WTC11 (cell line): ENCODE data around the gene TTC28. TPM values are rescaled to one million over a fixed set of nuclear protein-coding genes. Genes with fewer than 3 reads are reported as not detected.

Experiments
- ATAC-seq: fragments of 200-7000 bp; cut with Tn5 transposase; 2 replicates; pipeline ENCODE4 v1.10.0; 2021; ENCODE audit warnings: mild to moderate bottlenecking, moderate library complexity
- CTCF ChIA-PET: fragments of 300-600 bp; sonication (Branson Sonifier 250); formaldehyde crosslinking; loops from one replicate; lab custom pipeline; 2021; ENCODE audit warnings: antibody characterized with exemption; lab: Charles Lee
- POLR2A ChIA-PET: fragments of 350-600 bp; sonication (Branson Sonifier 250); formaldehyde crosslinking; loops from one replicate; lab custom pipeline; 2021; ENCODE audit warnings: antibody characterized with exemption; lab: Charles Lee
- DNase-seq: peaks from one replicate; pipeline ENCODE4 v3.0.0; 2021; ENCODE audit warnings: low spot score
- H3K27ac Mint-ChIP-seq: 2 replicates; pipeline ENCODE4 v1.8.0; 2021; ENCODE audit warnings: mixed read lengths
- H3K27me3 Mint-ChIP-seq: 2 replicates; pipeline ENCODE4 v1.8.0; 2021; ENCODE audit warnings: low read depth, mild to moderate bottlenecking, moderate library complexity, mixed read lengths
- H3K36me3 Mint-ChIP-seq: 2 replicates; pipeline ENCODE4 v1.8.0; 2021; ENCODE audit warnings: mixed read lengths
- H3K4me1 Mint-ChIP-seq: 2 replicates; pipeline ENCODE4 v1.8.0; 2022; ENCODE audit warnings: mixed read lengths
- H3K4me3 Mint-ChIP-seq: 2 replicates; pipeline ENCODE4 v1.8.0; 2021; ENCODE audit warnings: mild to moderate bottlenecking, moderate library complexity, mixed read lengths
- H3K9me3 Mint-ChIP-seq: 2 replicates; pipeline ENCODE4 v1.8.0; 2021; ENCODE audit warnings: mixed read lengths
- AFF4 ChIP-seq: sonication (generic); formaldehyde crosslinking; IDR thresholded peaks from 2 replicates; pipeline ENCODE4 v1.8.1; 2023; ENCODE audit warnings: mild to moderate bottlenecking, missing genetic modification reagents, borderline replicate concordance
- ATF2 ChIP-seq: sonication (generic); formaldehyde crosslinking; IDR thresholded peaks from 2 replicates; pipeline ENCODE4 v1.8.1; 2022; ENCODE audit warnings: low read depth, missing genetic modification reagents, borderline replicate concordance
- ATF3 ChIP-seq: sonication (generic); formaldehyde crosslinking; conservative IDR thresholded peaks from 2 replicates; pipeline ENCODE4 v1.8.1; 2022; ENCODE audit warnings: mild to moderate bottlenecking, missing genetic modification reagents
- CREB1 ChIP-seq: sonication (generic); formaldehyde crosslinking; IDR thresholded peaks from 2 replicates; pipeline ENCODE4 v1.8.0; 2023; ENCODE audit warnings: mild to moderate bottlenecking, missing genetic modification reagents
- CREM ChIP-seq: sonication (generic); formaldehyde crosslinking; IDR thresholded peaks from 2 replicates; pipeline ENCODE4 v1.8.1; 2022; ENCODE audit warnings: mild to moderate bottlenecking, missing genetic modification reagents, moderate library complexity
- E2F4 ChIP-seq: sonication (generic); formaldehyde crosslinking; IDR thresholded peaks from 2 replicates; pipeline ENCODE4 v1.8.1; 2022; ENCODE audit warnings: low read depth, mild to moderate bottlenecking, moderate library complexity, missing genetic modification reagents, borderline replicate concordance
- ETV6 ChIP-seq: sonication (generic); formaldehyde crosslinking; IDR thresholded peaks from 2 replicates; pipeline ENCODE4 v1.8.1; 2022; ENCODE audit warnings: mild to moderate bottlenecking, missing genetic modification reagents
- HMGA2 ChIP-seq: fragments of 250-450 bp; sonication (Bioruptor Pico); IDR thresholded peaks from 2 replicates; pipeline ENCODE4 v1.4.0; 2021; ENCODE audit warnings: mild to moderate bottlenecking, moderate library complexity
- MYBL2 ChIP-seq: sonication (generic); formaldehyde crosslinking; IDR thresholded peaks from 2 replicates; pipeline ENCODE4 v1.8.1; 2023; ENCODE audit warnings: mild to moderate bottlenecking, moderate library complexity, missing genetic modification reagents
- PREB ChIP-seq: sonication (generic); formaldehyde crosslinking; IDR thresholded peaks from 2 replicates; pipeline ENCODE4 v1.8.1; 2022; ENCODE audit warnings: mild to moderate bottlenecking, missing genetic modification reagents, moderate library complexity, borderline replicate concordance
- TEAD4 ChIP-seq: sonication (generic); formaldehyde crosslinking; IDR thresholded peaks from 2 replicates; pipeline ENCODE4 v1.8.0; 2022; ENCODE audit warnings: mild to moderate bottlenecking, missing genetic modification reagents
- USF1 ChIP-seq: sonication (generic); formaldehyde crosslinking; IDR thresholded peaks from 2 replicates; pipeline ENCODE4 v1.8.0; 2022; ENCODE audit warnings: mild to moderate bottlenecking, missing genetic modification reagents
- USF2 ChIP-seq: sonication (generic); formaldehyde crosslinking; IDR thresholded peaks from 2 replicates; pipeline ENCODE4 v1.8.1; 2023; ENCODE audit warnings: mild to moderate bottlenecking, missing genetic modification reagents, moderate library complexity
- ZBTB21 ChIP-seq: sonication (generic); formaldehyde crosslinking; IDR thresholded peaks from 2 replicates; pipeline ENCODE4 v1.8.1; 2023; ENCODE audit warnings: mild to moderate bottlenecking, missing genetic modification reagents, borderline replicate concordance
- ZNF121 ChIP-seq: sonication (generic); formaldehyde crosslinking; IDR thresholded peaks from 2 replicates; pipeline ENCODE4 v1.8.0; 2023; ENCODE audit warnings: missing genetic modification reagents
- ZSCAN18 ChIP-seq: fragments of 250-450 bp; sonication (Bioruptor Pico); IDR thresholded peaks from 2 replicates; pipeline ENCODE4 v2.1.2; 2022; ENCODE audit warnings: mild to moderate bottlenecking, moderate library complexity
- total RNA-seq: library from RNA; stranded (reverse); gene quantifications from 3 replicates; pipeline ENCODE4 v1.2.3, GENCODE V29; 2021

TTC28 gene
- total RNA-seq, 1 experiment from 2014 or later, result 13.0 TPM

- Mint-ChIP-seq H3K27me3 (no peaks in the 10 kb centered on the region), H3K36me3 (no peaks in the 10 kb centered on the region), H3K9me3 (no peaks in the 10 kb centered on the region), H3K4me3 (no peak overlapping the region), H3K27ac (no peak overlapping the region), H3K4me1 (peaks cover 3% of the 10 kb centered on the region; the same call in 1 of the 2 replicates)
- TF ChIP-seq ZSCAN18 (CRISPR knock-in tag) (no peak), PREB (CRISPR knock-in tag) (no peak), E2F4 (no peak), ZBTB21 (CRISPR knock-in tag) (no peak)
- DNase-seq (no peak), ATAC-seq (no peak)
- ChIA-PET CTCF (no interaction called here), POLR2A (no interaction called here)
Measured at GRCh38 chr22:28413612-28414399, 265.8 kb downstream of the TTC28 start.

GRCh38 chr22:28412109-28412508 lies 267.5 kb downstream of the TTC28 start:
- Mint-ChIP-seq H3K4me3 (no peak overlapping the region), H3K9me3 (no peaks in the 10 kb centered on the region), H3K27ac (no peak overlapping the region), H3K27me3 (no peaks in the 10 kb centered on the region), H3K4me1 (peaks cover 3% of the 10 kb centered on the region; the same call in 1 of the 2 replicates), H3K36me3 (no peaks in the 10 kb centered on the region)
- CTCF ChIA-PET, result interaction anchor here (1.2 kb wide), 1 partner anchor 360 kb away, joined by 4 read pairs; no protein-coding TSS in a partner anchor
- ATAC-seq (no peak), DNase-seq (no peak)
- POLR2A ChIA-PET, result no interaction called here
- no peak for TF ChIP-seq USF2 (CRISPR knock-in tag)
- no peak for TF ChIP-seq ETV6 (CRISPR knock-in tag)
- TF ChIP-seq CREM (CRISPR knock-in tag), result no peak
- no peak for TF ChIP-seq ATF3
- no peak for TF ChIP-seq ZNF121 (CRISPR knock-in tag)

- DNase-seq (no peak), ATAC-seq (no peak)
- Mint-ChIP-seq H3K36me3 (peaks cover 7% of the 10 kb centered on the region), H3K27me3 (no peaks in the 10 kb centered on the region), H3K4me3 (no peak overlapping the region), H3K27ac (no peak overlapping the region), H3K4me1 (peaks cover 3% of the 10 kb centered on the region; the same call in 1 of the 2 replicates), H3K9me3 (peaks cover 7% of the 10 kb centered on the region)
- ChIA-PET POLR2A (no interaction called here), CTCF (no interaction called here)
- TF ChIP-seq TEAD4 (CRISPR knock-in tag) (no peak), HMGA2 (no peak), USF1 (CRISPR knock-in tag) (no peak), ZSCAN18 (CRISPR knock-in tag) (no peak), CREB1 (CRISPR knock-in tag) (no peak), CREM (CRISPR knock-in tag) (no peak), ATF2 (no peak), MYBL2 (no peak), AFF4 (no peak)
Measured at GRCh38 chr22:28411125-28411524, 268.5 kb downstream of the TTC28 start.
